ENCODE data around the gene XPOT.

GRCh38 chr12:64446295-64446694, 42.1 kb downstream of the XPOT start:
- TF ChIP-seq POLR2AphosphoS5 (IDR thresholded peaks at IDR 0.05) (no peak), CTCF (IDR thresholded peaks at IDR 0.05) (no peak), POLR2A (IDR thresholded peaks at IDR 0.05) (no peak)
